Nephron progenitor cell (in vitro differentiated cells): ENCODE results near the gene LTBP2.

Source experiments
- DNase-seq: peaks from one replicate; pipeline ENCODE4 v3.0.0; 2021
- H3K27ac Mint-ChIP-seq: 2 replicates; pipeline ENCODE4 v1.8.0; 2021; ENCODE audit warnings: mild to moderate bottlenecking, moderate library complexity, mixed read lengths
- H3K27me3 Mint-ChIP-seq: 2 replicates; pipeline ENCODE4 v1.8.0; 2021; ENCODE audit warnings: mild to moderate bottlenecking, low read depth, mixed read lengths; ENCODE audit not compliant: poor library complexity
- H3K36me3 Mint-ChIP-seq: 2 replicates; pipeline ENCODE4 v1.8.0; 2021; ENCODE audit warnings: low read depth, mixed read lengths
- H3K4me1 Mint-ChIP-seq: 2 replicates; pipeline ENCODE4 v1.8.0; 2021; ENCODE audit warnings: mixed read lengths
- H3K4me3 Mint-ChIP-seq: 2 replicates; pipeline ENCODE4 v1.8.0; 2021; ENCODE audit warnings: mild to moderate bottlenecking, moderate library complexity, mixed read lengths
- H3K9me3 Mint-ChIP-seq: 2 replicates; pipeline ENCODE4 v1.8.0; 2021; ENCODE audit warnings: mild to moderate bottlenecking, moderate library complexity, mixed read lengths
- CTCF ChIP-seq: fragments of 200-600 bp; sonication (generic); IDR thresholded peaks from 2 replicates; pipeline ENCODE4 v1.5.0; 2021; ENCODE audit warnings: antibody characterized with exemption

The LTBP2 gene

GRCh38 chr14:74636424-74637177, 24.6 kb upstream of the LTBP2 start:
- no peak for TF ChIP-seq CTCF
- Mint-ChIP-seq H3K9me3 (no peaks in the 10 kb centered on the region), H3K4me3 (peak overlapping the region; percentile 27), H3K27me3 (peaks cover 14% of the 10 kb centered on the region), H3K27ac (peak overlapping the region; percentile 94), H3K36me3 (no peaks in the 10 kb centered on the region), H3K4me1 (peaks cover 49% of the 10 kb centered on the region)
- DNase-seq, result peak; percentile 50

- Mint-ChIP-seq H3K9me3 (no peaks in the 10 kb centered on the region), H3K27ac (no peak overlapping the region), H3K4me1 (peaks cover 56% of the 10 kb centered on the region), H3K4me3 (no peak overlapping the region), H3K36me3 (no peaks in the 10 kb centered on the region), H3K27me3 (peaks cover 14% of the 10 kb centered on the region)
- TF ChIP-seq CTCF, result no peak
- no peak for DNase-seq
These were observed 23.8 kb upstream of the LTBP2 start for GRCh38 chr14:74635847-74636246.

GRCh38 chr14:74634964-74635363, 22.9 kb upstream of the LTBP2 start:
- TF ChIP-seq CTCF, result no peak
- no peaks in the 10 kb centered on the region for H3K36me3 Mint-ChIP-seq
- H3K27ac Mint-ChIP-seq, result no peak overlapping the region
- H3K4me1 Mint-ChIP-seq, result peaks cover 65% of the 10 kb centered on the region
- H3K27me3 Mint-ChIP-seq, result peaks cover 12% of the 10 kb centered on the region
- H3K4me3 Mint-ChIP-seq, result no peak overlapping the region
- no peak for DNase-seq
- no peaks in the 10 kb centered on the region for H3K9me3 Mint-ChIP-seq

- peaks cover 65% of the 10 kb centered on the region for H3K4me1 Mint-ChIP-seq
These were observed 22.4 kb upstream of the LTBP2 start for GRCh38 chr14:74634481-74634880.

GRCh38 chr14:74630881-74631690, 19.0 kb upstream of the LTBP2 start:
- H3K4me3 Mint-ChIP-seq, result no peak overlapping the region
- no peaks in the 10 kb centered on the region for H3K9me3 Mint-ChIP-seq
- no peaks in the 10 kb centered on the region for H3K36me3 Mint-ChIP-seq
- DNase-seq, result no peak
- no peak for TF ChIP-seq CTCF
- H3K27ac Mint-ChIP-seq, result peak overlapping the region; percentile 4
- H3K4me1 Mint-ChIP-seq, result peaks cover 46% of the 10 kb centered on the region
- H3K27me3 Mint-ChIP-seq, result peaks cover 16% of the 10 kb centered on the region

More at GRCh38 chr14:74634481-74634880, 22.4 kb upstream of the LTBP2 start:
- H3K9me3 Mint-ChIP-seq, result no peaks in the 10 kb centered on the region
- peak overlapping the region; percentile 50 for H3K27ac Mint-ChIP-seq
- H3K27me3 Mint-ChIP-seq, result peaks cover 11% of the 10 kb centered on the region
- H3K4me3 Mint-ChIP-seq, result no peak overlapping the region
- no peak for TF ChIP-seq CTCF
- H3K36me3 Mint-ChIP-seq, result no peaks in the 10 kb centered on the region
- DNase-seq, result no peak
